HepG2 (cell line): ENCODE measurements around the gene DOCK10. TPM values are rescaled to one million over a fixed set of nuclear protein-coding genes. Genes with fewer than 3 reads are reported as not detected.

Source experiments
- ATAC-seq: fragments of 200-7000 bp; cut with Tn5 transposase; 3 replicates; pipeline ENCODE4 v1.9.1; 2020; ENCODE audit warnings: mild to moderate bottlenecking, moderate library complexity
- BruUV-seq: library from RNA; stranded (reverse); fragments of 400-500 nt; replicated peaks from 2 replicates; lab custom pipeline; 2021; lab: Mats Ljungman, UMichigan
- CTCF ChIA-PET: fragments of 300-600 bp; formaldehyde crosslinking; extraction: SDS; loops from one replicate; lab custom pipeline; 2021; ENCODE audit warnings: low total read pairs, inconsistent platforms, low intra/inter-chr PET ratio; lab: Yijun Ruan, JAX
- POLR2A ChIA-PET: fragments of 350-600 bp; sonication (Branson Sonifier 250); formaldehyde crosslinking; loops from one replicate; lab custom pipeline; 2020; ENCODE audit warnings: antibody characterized with exemption, inconsistent platforms; lab: Yijun Ruan, JAX
- DNase-seq: peaks from one replicate; pipeline ENCODE4 v3.0.0-alpha.2; 2015; ENCODE audit warnings: low spot score
- FAIRE-seq: peaks from 3 replicates; lab custom pipeline; 2011; peaks lifted over from hg19 to GRCh38; lab: Jason Lieb, UNC
- H2AFZ ChIP-seq: one replicate; pipeline ENCODE4 v1.6.1; 2011; ENCODE audit warnings: low read length, inconsistent platforms
- H3K27ac ChIP-seq: fragments of 300-600 bp; 3 replicates; pipeline ENCODE4 v1.8.0; 2011; ENCODE audit warnings: mixed run types, mild to moderate bottlenecking, mixed read lengths, low read length, inconsistent platforms; ENCODE audit not compliant: insufficient read depth; ENCODE audit errors: extremely low read length
- H3K27me3 ChIP-seq, 2 experiments: fragments of 200-600 bp in 1 of 2; 2 replicates in 1 of 2; 3 replicates in 1 of 2; pipeline versions ENCODE4 v1.6.0 to v1.8.0; 2011; ENCODE audit warnings: low read length in 2 of 2, mild to moderate bottlenecking in 2 of 2, moderate library complexity in 2 of 2, inconsistent platforms in 1 of 2; ENCODE audit not compliant: insufficient read depth in 2 of 2, control insufficient read depth in 1 of 2
- H3K36me3 ChIP-seq, 2 experiments: fragments of 200-600 bp in 1 of 2; replicated peaks in 1 of 2; 2 replicates in 1 of 2; 3 replicates in 1 of 2; pipeline versions ENCODE4 v1.5.1 to v1.8.0; 2011; ENCODE audit warnings: low read length in 2 of 2, inconsistent platforms in 1 of 2; ENCODE audit not compliant: insufficient read depth in 2 of 2, control insufficient read depth in 1 of 2
- H3K4me1 ChIP-seq: 2 replicates; pipeline ENCODE4 v1.5.1; 2012; ENCODE audit warnings: low read length, inconsistent platforms; ENCODE audit not compliant: insufficient read depth
- H3K4me2 ChIP-seq: 2 replicates; pipeline ENCODE4 v1.6.0; 2011; ENCODE audit warnings: low read depth, low read length, inconsistent platforms
- H3K4me3 ChIP-seq, 3 experiments: fragments of 200-600 bp in 1 of 3; sonication (generic), shearing (Covaris generic) in 1 of 3; replicated peaks in 1 of 3; 2 replicates each; pipeline ENCODE4 v1.5.1; 2011 to 2016; ENCODE audit warnings: low read length in 3 of 3, inconsistent platforms in 2 of 3, low read depth in 2 of 3, mild to moderate bottlenecking in 2 of 3, control low read depth in 1 of 3, mixed read lengths in 1 of 3; ENCODE audit not compliant: insufficient read depth in 1 of 3
- H3K79me2 ChIP-seq: one replicate; pipeline ENCODE4 v1.6.1; 2011; ENCODE audit warnings: low read length, inconsistent platforms; ENCODE audit not compliant: insufficient read depth
- H3K9ac ChIP-seq: 2 replicates; pipeline ENCODE4 v1.6.0; 2011; ENCODE audit warnings: mild to moderate bottlenecking, low read depth, low read length, inconsistent platforms; ENCODE audit not compliant: insufficient read depth
- H3K9me3 ChIP-seq: 2 replicates; pipeline ENCODE4 v1.5.1; 2012; ENCODE audit warnings: mild to moderate bottlenecking, low read length
- H4K20me1 ChIP-seq: 2 replicates; pipeline ENCODE4 v1.6.0; 2011; ENCODE audit warnings: inconsistent platforms, mild to moderate bottlenecking, low read length, moderate library complexity; ENCODE audit not compliant: insufficient read depth
- FOSL2 ChIP-seq: sonication (generic); formaldehyde crosslinking; IDR thresholded peaks from 2 replicates; pipeline ENCODE4 v1.4.0; 2020; ENCODE audit warnings: missing genetic modification reagents
- FOXK1 ChIP-seq: sonication (generic); formaldehyde crosslinking; IDR thresholded peaks from 2 replicates; pipeline ENCODE4 v1.4.0; 2020; ENCODE audit warnings: low read depth, missing genetic modification reagents, borderline replicate concordance
- HNRNPLL ChIP-seq: fragments of 200-400 bp; formaldehyde crosslinking; IDR thresholded peaks from 2 replicates; pipeline ENCODE4 v1.6.1; 2017; ENCODE audit warnings: mild to moderate bottlenecking, low read depth, low read length; ENCODE audit not compliant: poor library complexity, severe bottlenecking
- JARID2 ChIP-seq: sonication (generic); formaldehyde crosslinking; IDR thresholded peaks from 2 replicates; pipeline ENCODE4 v1.8.1; 2023; ENCODE audit warnings: missing genetic modification reagents, inconsistent platforms; ENCODE audit not compliant: insufficient replicate concordance
- NR1H2 ChIP-seq: sonication (generic); formaldehyde crosslinking; IDR thresholded peaks from 2 replicates; pipeline ENCODE4 v1.8.1; 2022; ENCODE audit warnings: low read depth, missing genetic modification reagents, borderline replicate concordance
- NR3C1 ChIP-seq: sonication (generic); formaldehyde crosslinking; IDR thresholded peaks from 2 replicates; pipeline ENCODE4 v1.4.0; 2020; ENCODE audit warnings: missing genetic modification reagents
- RELA ChIP-seq: sonication (generic); formaldehyde crosslinking; IDR thresholded peaks from 2 replicates; pipeline ENCODE4 v1.4.0; 2020; ENCODE audit warnings: missing genetic modification reagents
- REST ChIP-seq, 2 experiments: IDR thresholded peaks; 2 replicates each; pipeline ENCODE4 v1.6.1; 2011 to 2012; ENCODE audit warnings: low read length in 2 of 2, borderline replicate concordance in 1 of 2, low read depth in 1 of 2, mild to moderate bottlenecking in 1 of 2, moderate library complexity in 1 of 2
- SIN3A ChIP-seq: IDR thresholded peaks from 2 replicates; pipeline ENCODE4 v1.6.1; 2011; ENCODE audit warnings: low read depth, mild to moderate bottlenecking, control low read depth, low read length, borderline replicate concordance
- SMARCE1 ChIP-seq: fragments of 450-650 bp; IDR thresholded peaks from 2 replicates; pipeline ENCODE4 v1.6.1; 2017; ENCODE audit warnings: borderline replicate concordance
- YEATS4 ChIP-seq: sonication (generic); formaldehyde crosslinking; IDR thresholded peaks from 2 replicates; pipeline ENCODE4 v1.4.0; 2020; ENCODE audit warnings: missing genetic modification reagents, borderline replicate concordance
- ZFX ChIP-seq: sonication (generic); formaldehyde crosslinking; IDR thresholded peaks from 2 replicates; pipeline ENCODE4 v1.4.0; 2020; ENCODE audit warnings: mild to moderate bottlenecking, low read depth, missing genetic modification reagents, moderate library complexity
- ZNF224 ChIP-seq: sonication (generic); formaldehyde crosslinking; IDR thresholded peaks from 2 replicates; pipeline ENCODE4 v1.5.0; 2020; ENCODE audit warnings: mild to moderate bottlenecking, missing genetic modification reagents
- ZNF335 ChIP-seq: sonication (generic); formaldehyde crosslinking; IDR thresholded peaks from 2 replicates; pipeline ENCODE4 v1.4.0; 2020; ENCODE audit warnings: missing genetic modification reagents
- ZNF792 ChIP-seq: IDR thresholded peaks from 2 replicates; pipeline ENCODE4 v1.6.1; 2016
- WGBS: methylation state at CpG from one replicate; pipeline ENCODE4 v1.1.6; 2017; ENCODE audit warnings: low lambda C conversion rate; 5-methylcytosine and 5-hydroxymethylcytosine counted together
- in situ Hi-C: cut with HindIII; loops from 2 replicates; pipeline ENCODE4 v1.10.0; 2017; ENCODE audit warnings: low pct_unique_long_range_greater_than_20kb; ENCODE audit not compliant: extremely low pct_ligation_motif_present
- intact Hi-C: fragments of 100-400 bp; cut with micrococcal nuclease; formaldehyde crosslinking; loops from one replicate; pipeline ENCODE4 v1.10.0; 2022; ENCODE audit not compliant: unreplicated experiment
- polyA plus RNA-seq, 8 experiments: library from polyadenylated mRNA; depleted of rRNA in 3 of 8; stranded (reverse) in 7 of 8; unstranded in 1 of 8; fragments of >200 nt; fragmentation: Illumina TruSeq in 4 of 8; extraction: Trizol in 4 of 8; gene quantifications; 2 replicates each; pipeline versions ENCODE4 v1.2.1 to v1.2.3, GENCODE V29; 2011 to 2016; ENCODE audit warnings: low read depth in 4 of 8, missing spikeins in 1 of 8, mixed read lengths in 1 of 8; ENCODE audit not compliant: insufficient read depth in 1 of 8
- total RNA-seq, 5 experiments: library from RNA; depleted of rRNA; stranded (reverse); fragments of >200 nt; fragmentation: Illumina TruSeq; extraction: Trizol; gene quantifications; 2 replicates each; pipeline ENCODE4 v1.2.3, GENCODE V29; 2016; ENCODE audit warnings: low read depth in 1 of 5
- TF ChIP-seq, protein P1 (sequence below): sonication (generic); formaldehyde crosslinking; IDR thresholded peaks from 2 replicates; pipeline ENCODE4 v1.8.0; 2022; ENCODE audit warnings: mild to moderate bottlenecking, missing genetic modification reagents
- TF ChIP-seq, protein P2 (sequence below): IDR thresholded peaks from 2 replicates; pipeline ENCODE4 v1.6.1; 2016; ENCODE audit warnings: low read depth, control low read depth

Gene DOCK10
- total and polyA plus RNA-seq, 2 of the 13 experiments (the other 11 are each of a cell fraction or from before 2014, with no cell fraction given): not detected

DNA sequence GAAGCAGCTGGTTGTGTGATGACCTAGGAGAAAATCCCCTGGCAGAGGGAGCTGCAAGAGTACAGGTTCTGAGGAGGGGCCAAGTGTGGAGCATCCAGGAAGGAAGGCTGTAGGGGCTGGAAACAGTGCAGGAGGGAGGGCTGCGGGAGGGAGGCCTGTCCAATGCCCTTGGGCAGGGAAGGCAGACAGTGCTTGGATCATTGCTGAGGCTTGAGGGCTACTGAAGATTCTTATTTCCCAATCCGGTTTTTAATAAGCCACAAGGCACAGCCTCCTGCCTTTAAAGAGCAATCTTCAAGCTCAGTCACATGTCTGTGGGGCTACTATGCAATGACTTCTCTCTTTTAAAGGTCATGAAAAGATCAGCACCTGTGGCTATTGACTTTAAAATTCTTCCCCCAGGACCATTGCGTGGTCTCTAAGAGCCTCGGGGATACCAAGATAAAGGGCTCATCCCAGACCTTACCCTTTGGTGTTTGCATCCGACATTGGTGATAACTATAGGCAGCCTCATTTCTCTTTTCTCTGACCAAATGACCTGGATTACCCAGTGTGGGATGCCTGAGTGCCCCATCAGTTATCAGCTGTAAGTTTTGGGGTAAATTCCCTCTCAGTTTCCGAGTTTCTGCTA is 149.6 kb downstream of the DOCK10 start:
- Histone ChIP-seq H3K27me3 (no peaks in the 10 kb centered on the region), H3K9me3 (no peaks in the 10 kb centered on the region), H3K4me3 (no peak overlapping the region), H3K36me3 (no peaks in the 10 kb centered on the region), H3K79me2 (no peaks in the 10 kb centered on the region), H4K20me1 (no peaks in the 10 kb centered on the region), H3K4me1 (no peaks in the 10 kb centered on the region), H2AFZ (no peak overlapping the region), H3K9ac (no peak overlapping the region), H3K27ac (no peak overlapping the region), H3K4me2 (no peak overlapping the region)
- WGBS: under 1% methylated on average over 6 of the region's 6 CpGs
- in situ Hi-C loops (no loop called here), intact Hi-C loops (no loop called here)
- no peak for DNase-seq
- TF ChIP-seq FOSL2 (CRISPR knock-in tag) (no peak), YEATS4 (CRISPR knock-in tag) (no peak), JARID2 (CRISPR knock-in tag) (no peak), SIN3A (no peak), NR3C1 (no peak), ZFX (CRISPR knock-in tag) (no peak), REST (IDR thresholded peaks at IDR 0.05; ENCODE audit: borderline replicate concordance in 1 of 2, low read depth in 1 of 2, low read length in 2 of 2) (no peak), FOXK1 (CRISPR knock-in tag) (no peak), ZNF792 (CRISPR knock-in tag) (no peak), ZNF224 (no peak), NR1H2 (CRISPR knock-in tag) (no peak), HNRNPLL (no peak), RELA (CRISPR knock-in tag) (no peak), SMARCE1 (no peak), ZNF335 (CRISPR knock-in tag) (no peak)
- TF ChIP-seq, protein P1, sequence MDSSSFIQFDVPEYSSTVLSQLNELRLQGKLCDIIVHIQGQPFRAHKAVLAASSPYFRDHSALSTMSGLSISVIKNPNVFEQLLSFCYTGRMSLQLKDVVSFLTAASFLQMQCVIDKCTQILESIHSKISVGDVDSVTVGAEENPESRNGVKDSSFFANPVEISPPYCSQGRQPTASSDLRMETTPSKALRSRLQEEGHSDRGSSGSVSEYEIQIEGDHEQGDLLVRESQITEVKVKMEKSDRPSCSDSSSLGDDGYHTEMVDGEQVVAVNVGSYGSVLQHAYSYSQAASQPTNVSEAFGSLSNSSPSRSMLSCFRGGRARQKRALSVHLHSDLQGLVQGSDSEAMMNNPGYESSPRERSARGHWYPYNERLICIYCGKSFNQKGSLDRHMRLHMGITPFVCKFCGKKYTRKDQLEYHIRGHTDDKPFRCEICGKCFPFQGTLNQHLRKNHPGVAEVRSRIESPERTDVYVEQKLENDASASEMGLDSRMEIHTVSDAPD (CRISPR knock-in tag): no peak
- TF ChIP-seq, protein P2, sequence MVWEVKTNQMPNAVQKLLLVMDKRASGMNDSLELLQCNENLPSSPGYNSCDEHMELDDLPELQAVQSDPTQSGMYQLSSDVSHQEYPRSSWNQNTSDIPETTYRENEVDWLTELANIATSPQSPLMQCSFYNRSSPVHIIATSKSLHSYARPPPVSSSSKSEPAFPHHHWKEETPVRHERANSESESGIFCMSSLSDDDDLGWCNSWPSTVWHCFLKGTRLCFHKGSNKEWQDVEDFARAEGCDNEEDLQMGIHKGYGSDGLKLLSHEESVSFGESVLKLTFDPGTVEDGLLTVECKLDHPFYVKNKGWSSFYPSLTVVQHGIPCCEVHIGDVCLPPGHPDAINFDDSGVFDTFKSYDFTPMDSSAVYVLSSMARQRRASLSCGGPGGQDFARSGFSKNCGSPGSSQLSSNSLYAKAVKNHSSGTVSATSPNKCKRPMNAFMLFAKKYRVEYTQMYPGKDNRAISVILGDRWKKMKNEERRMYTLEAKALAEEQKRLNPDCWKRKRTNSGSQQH (CRISPR knock-in tag): no peak
- no peak for FAIRE-seq
- no TSS peak for BruUV-seq
- CTCF ChIA-PET: no interaction called here
- POLR2A ChIA-PET: no interaction called here
- ATAC-seq: no peak
